ENCODE data around the gene TMEM236. TPM values are rescaled to one million over a fixed set of nuclear protein-coding genes. Genes with fewer than 3 reads are reported as not detected.

The TMEM236 gene
- total RNA-seq, 4 donors from 2014 or later = 1.2 to 1.8 (median 1.5) TPM

- no peak for DNase-seq (ENCODE audit: low spot score in 2 of 2)
- Histone ChIP-seq H3K27ac (no peak overlapping the region), H3K4me3 (no peak overlapping the region), H3K4me1 (peaks cover 0 to 18% (median 0%) of the 10 kb centered on the region in 4 donors), H3K9me3 (no peaks in the 10 kb centered on the region), H3K36me3 (no peaks in the 10 kb centered on the region), H3K27me3 (no peaks in the 10 kb centered on the region)
- TF ChIP-seq POLR2A (IDR thresholded peaks at IDR 0.05) = no peak
- TF ChIP-seq CTCF (IDR thresholded peaks at IDR 0.05) = no peak
- TF ChIP-seq EP300 (IDR thresholded peaks at IDR 0.05) = no peak
- WGBS, 2 donors = 56 to 83% methylated on average over 2 of the region's 2 CpGs
Observed at GRCh38 chr10:17781856-17782255, 29.9 kb downstream of the TMEM236 start.

- H3K36me3 ChIP-seq = no peaks in the 10 kb centered on the region
- DNase-seq (ENCODE audit: low spot score in 2 of 2) = no peak
- H3K4me3 ChIP-seq = no peak overlapping the region
- TF ChIP-seq POLR2A (IDR thresholded peaks at IDR 0.05) (no peak), CTCF (IDR thresholded peaks at IDR 0.05) (no peak), EP300 (IDR thresholded peaks at IDR 0.05) (no peak)
- no peaks in the 10 kb centered on the region for H3K27me3 ChIP-seq
- no peak overlapping the region for H3K27ac ChIP-seq
- WGBS, 2 donors = 53 to 60% methylated on average over 16 of the region's 16 CpGs
- H3K9me3 ChIP-seq = no peaks in the 10 kb centered on the region
- H3K4me1 ChIP-seq = peaks cover 0 to 18% (median 0%) of the 10 kb centered on the region in 4 donors
Observed at GRCh38 chr10:17782921-17783665, 31.1 kb downstream of the TMEM236 start.

- Histone ChIP-seq H3K4me3 (no peak overlapping the region), H3K9me3 (no peaks in the 10 kb centered on the region), H3K4me1 (peaks cover 0 to 18% (median 0%) of the 10 kb centered on the region in 4 donors), H3K27me3 (no peaks in the 10 kb centered on the region), H3K27ac (no peak overlapping the region), H3K36me3 (no peaks in the 10 kb centered on the region)
- no peak for TF ChIP-seq POLR2A (IDR thresholded peaks at IDR 0.05)
- no peak for TF ChIP-seq EP300 (IDR thresholded peaks at IDR 0.05)
- TF ChIP-seq CTCF (IDR thresholded peaks at IDR 0.05) = no peak
- DNase-seq (ENCODE audit: low spot score in 2 of 2) = no peak
- 50 to 62% methylated on average over 1 of the region's 1 CpG for WGBS, 2 donors
Observed at GRCh38 chr10:17783751-17784150, 31.8 kb downstream of the TMEM236 start.

GRCh38 chr10:17784688-17785087, 32.7 kb downstream of the TMEM236 start:
- peak overlapping the region in 2 of 4 donors; percentile 49 to 50 for H3K27ac ChIP-seq
- TF ChIP-seq CTCF (IDR thresholded peaks at IDR 0.05) (no peak), EP300 (IDR thresholded peaks at IDR 0.05) (no peak), POLR2A (IDR thresholded peaks at IDR 0.05) (no peak)

GRCh38 chr10:17785276-17785930, 33.4 kb downstream of the TMEM236 start:
- WGBS, 2 donors = 74 to 79% methylated on average over 5 of the region's 5 CpGs
- H3K36me3 ChIP-seq = no peaks in the 10 kb centered on the region
- no peak overlapping the region for H3K4me3 ChIP-seq
- H3K27me3 ChIP-seq = no peaks in the 10 kb centered on the region
- peak in 1 of 2 donors; percentile 40 for DNase-seq (ENCODE audit: low spot score in 2 of 2)
- TF ChIP-seq POLR2A (IDR thresholded peaks at IDR 0.05) (no peak), EP300 (IDR thresholded peaks at IDR 0.05) (peak in 1 of 2 donors; percentile 76)
- H3K27ac ChIP-seq = peak overlapping the region in 2 of 4 donors; percentile 49 to 50
- H3K4me1 ChIP-seq = peaks cover 0 to 18% (median 0%) of the 10 kb centered on the region in 4 donors
- H3K9me3 ChIP-seq = no peaks in the 10 kb centered on the region

More at GRCh38 chr10:17784688-17785087, 32.7 kb downstream of the TMEM236 start:
- no peaks in the 10 kb centered on the region for H3K27me3 ChIP-seq
- no peak for DNase-seq (ENCODE audit: low spot score in 2 of 2)
- no peaks in the 10 kb centered on the region for H3K9me3 ChIP-seq
- no peaks in the 10 kb centered on the region for H3K36me3 ChIP-seq
- 71 to 75% methylated on average over 3 of the region's 3 CpGs for WGBS, 2 donors
- peaks cover 0 to 18% (median 0%) of the 10 kb centered on the region in 4 donors for H3K4me1 ChIP-seq
- H3K4me3 ChIP-seq = no peak overlapping the region
